Measurements from ENCODE around the gene TEF. TPM values are rescaled to one million over a fixed set of nuclear protein-coding genes. Genes with fewer than 3 reads are reported as not detected.
A peak's percentile ranks its signal among the peaks of the same experiment; 100 is the strongest.

The TEF gene
- total RNA-seq, 4 donors from 2014 or later: 19.5 to 47.8 (median 36.6) TPM

- intact Hi-C loops (cut with DNase I): loop anchor here (5.0 kb wide), 1 partner anchor 66 kb away; the partner anchor contains the start of gene ZC3H7B
- H3K4me1 ChIP-seq: peaks cover 33 to 65% (median 57%) of the 10 kb centered on the region in 4 donors
These were observed 13.8 kb upstream of the TEF start for GRCh38 chr22:41367680-41368542.

DNA sequence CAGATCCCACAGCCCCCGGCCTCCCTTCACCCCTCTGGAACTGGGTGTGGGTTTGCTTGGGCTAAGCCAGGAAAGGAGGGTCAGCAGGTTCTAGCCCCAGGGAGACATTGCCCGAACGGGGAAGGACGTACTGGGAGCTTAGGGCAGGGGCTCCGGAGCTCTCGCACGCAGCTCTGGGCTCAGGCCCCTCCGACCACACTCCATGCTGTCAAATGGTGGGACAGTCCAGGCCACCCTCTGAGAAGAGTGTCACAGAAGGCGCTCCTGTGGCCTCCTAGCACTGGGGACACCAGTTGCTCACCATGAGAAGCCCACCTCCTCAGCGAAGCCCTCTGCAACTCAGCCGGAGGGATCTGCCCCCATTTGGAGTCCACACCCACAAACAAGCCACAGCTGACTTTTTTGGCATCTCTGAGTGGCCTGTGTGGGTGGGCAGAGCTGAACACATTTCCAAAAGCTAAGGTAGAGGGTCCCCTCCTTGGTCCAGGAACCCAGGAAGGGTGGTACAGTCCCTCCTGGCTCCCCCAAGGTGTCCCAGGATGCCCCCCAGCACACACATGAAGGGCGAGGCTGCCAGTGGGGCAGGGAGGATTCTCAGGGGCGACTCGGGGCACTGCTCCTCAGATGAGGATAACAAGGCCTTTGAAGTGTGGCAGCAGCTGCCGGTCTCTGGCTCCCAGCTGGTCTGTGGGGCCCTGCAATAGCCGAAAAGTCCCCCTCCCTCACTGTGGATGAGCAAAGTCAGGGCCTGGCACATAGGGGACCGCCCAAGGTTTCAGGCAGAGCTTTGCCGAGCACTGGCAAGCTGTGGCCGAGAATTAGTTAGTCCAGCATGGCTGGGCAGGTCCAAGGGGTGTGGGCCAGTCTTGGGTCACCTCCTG lies 13.0 kb upstream of the TEF start:
- H3K27me3 ChIP-seq: no peaks in the 10 kb centered on the region
- H3K36me3 ChIP-seq: peaks cover 0 to 15% (median 5%) of the 10 kb centered on the region in 4 donors
- intact Hi-C loops (cut with DNase I): loop anchor here (5.0 kb wide), 1 partner anchor 66 kb away; the partner anchor contains the start of gene ZC3H7B
- no peaks in the 10 kb centered on the region for H3K9me3 ChIP-seq
- peaks cover 33 to 65% (median 57%) of the 10 kb centered on the region in 4 donors for H3K4me1 ChIP-seq
- TF ChIP-seq EP300 (IDR thresholded peaks at IDR 0.05) (no peak), POLR2A (IDR thresholded peaks at IDR 0.05; ENCODE audit: low read depth) (no peak), POLR2AphosphoS5 (IDR thresholded peaks at IDR 0.05) (no peak)
- TF ChIP-seq, protein P1, sequence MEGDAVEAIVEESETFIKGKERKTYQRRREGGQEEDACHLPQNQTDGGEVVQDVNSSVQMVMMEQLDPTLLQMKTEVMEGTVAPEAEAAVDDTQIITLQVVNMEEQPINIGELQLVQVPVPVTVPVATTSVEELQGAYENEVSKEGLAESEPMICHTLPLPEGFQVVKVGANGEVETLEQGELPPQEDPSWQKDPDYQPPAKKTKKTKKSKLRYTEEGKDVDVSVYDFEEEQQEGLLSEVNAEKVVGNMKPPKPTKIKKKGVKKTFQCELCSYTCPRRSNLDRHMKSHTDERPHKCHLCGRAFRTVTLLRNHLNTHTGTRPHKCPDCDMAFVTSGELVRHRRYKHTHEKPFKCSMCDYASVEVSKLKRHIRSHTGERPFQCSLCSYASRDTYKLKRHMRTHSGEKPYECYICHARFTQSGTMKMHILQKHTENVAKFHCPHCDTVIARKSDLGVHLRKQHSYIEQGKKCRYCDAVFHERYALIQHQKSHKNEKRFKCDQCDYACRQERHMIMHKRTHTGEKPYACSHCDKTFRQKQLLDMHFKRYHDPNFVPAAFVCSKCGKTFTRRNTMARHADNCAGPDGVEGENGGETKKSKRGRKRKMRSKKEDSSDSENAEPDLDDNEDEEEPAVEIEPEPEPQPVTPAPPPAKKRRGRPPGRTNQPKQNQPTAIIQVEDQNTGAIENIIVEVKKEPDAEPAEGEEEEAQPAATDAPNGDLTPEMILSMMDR (IDR thresholded peaks at IDR 0.05): no peak
- peak overlapping the region; percentile 80 to 87 (median 84) for H3K27ac ChIP-seq (replicated peaks in 1 of 4)
- peak overlapping the region; percentile 56 to 65 (median 63) for H3K4me3 ChIP-seq
- WGBS: 60% methylated on average over 15 of the region's 19 CpGs
- DNase-seq (ENCODE audit: extremely low spot score): no peak

More at GRCh38 chr22:41367680-41368542, 13.8 kb upstream of the TEF start:
- peaks cover 0 to 14% (median 4%) of the 10 kb centered on the region in 4 donors for H3K36me3 ChIP-seq
- no peak for DNase-seq (ENCODE audit: extremely low spot score)
- no peaks in the 10 kb centered on the region for H3K9me3 ChIP-seq
- peak overlapping the region; percentile 80 to 87 (median 84) for H3K27ac ChIP-seq (replicated peaks in 1 of 4)
- peak; percentile 76 to 81 for TF ChIP-seq POLR2AphosphoS5 (IDR thresholded peaks at IDR 0.05)
- no peak for TF ChIP-seq EP300 (IDR thresholded peaks at IDR 0.05)
- H3K4me3 ChIP-seq: peak overlapping the region; percentile 56 to 65 (median 63)
- no peaks in the 10 kb centered on the region for H3K27me3 ChIP-seq
- WGBS: 22% methylated on average over 15 of the region's 18 CpGs

- H3K36me3 ChIP-seq: peaks cover 0 to 19% (median 5%) of the 10 kb centered on the region in 4 donors
- H3K9me3 ChIP-seq: no peaks in the 10 kb centered on the region
- DNase-seq (ENCODE audit: extremely low spot score): no peak
- intact Hi-C loops (cut with DNase I): loop anchor here (5.0 kb wide), 1 partner anchor 67 kb away; the partner anchor contains the start of gene ZC3H7B
- peak overlapping the region; percentile 56 to 65 (median 63) for H3K4me3 ChIP-seq
- peak overlapping the region; percentile 80 to 87 (median 84) for H3K27ac ChIP-seq (replicated peaks in 1 of 4)
- TF ChIP-seq EP300 (IDR thresholded peaks at IDR 0.05) (no peak), POLR2A (IDR thresholded peaks at IDR 0.05; ENCODE audit: low read depth) (no peak), POLR2AphosphoS5 (IDR thresholded peaks at IDR 0.05) (no peak)
- TF ChIP-seq, protein P1 (IDR thresholded peaks at IDR 0.05): no peak
- H3K4me1 ChIP-seq: peaks cover 33 to 65% (median 57%) of the 10 kb centered on the region in 4 donors
- no peaks in the 10 kb centered on the region for H3K27me3 ChIP-seq
- 45% methylated on average over 3 of the region's 3 CpGs for WGBS
These were observed 12.4 kb upstream of the TEF start for GRCh38 chr22:41369424-41369745.

GRCh38 chr22:41369837-41370236 lies 11.9 kb upstream of the TEF start:
- Histone ChIP-seq H3K27ac (replicated peaks in 1 of 4) (peak overlapping the region in 3 of 4 donors; percentile 80 to 87 (median 84)), H3K27me3 (no peaks in the 10 kb centered on the region), H3K9me3 (no peaks in the 10 kb centered on the region), H3K4me3 (no peak overlapping the region), H3K4me1 (peaks cover 33 to 65% (median 57%) of the 10 kb centered on the region in 4 donors), H3K36me3 (peaks cover 0 to 22% (median 5%) of the 10 kb centered on the region in 4 donors)
- no peak for DNase-seq (ENCODE audit: extremely low spot score)
- 87% methylated on average over 9 of the region's 9 CpGs for WGBS
- intact Hi-C loops (cut with DNase I): loop anchor here (5.0 kb wide), 1 partner anchor 68 kb away; the partner anchor contains the start of gene ZC3H7B
- no peak for TF ChIP-seq POLR2A (IDR thresholded peaks at IDR 0.05; ENCODE audit: low read depth)
- no peak for TF ChIP-seq EP300 (IDR thresholded peaks at IDR 0.05)
- TF ChIP-seq POLR2AphosphoS5 (IDR thresholded peaks at IDR 0.05): no peak
- TF ChIP-seq, protein P1 (IDR thresholded peaks at IDR 0.05): no peak

All from esophagus muscularis mucosa (tissue), 4 donors.